H1 (cell line): ENCODE measurements around the gene PRR27. TPM values are rescaled to one million over a fixed set of nuclear protein-coding genes. Genes with fewer than 3 reads are reported as not detected.

ENCODE experiments used
- CTCF ChIA-PET: fragments of 300-600 bp; sonication (Branson Sonifier 250); formaldehyde crosslinking; loops from one replicate; lab custom pipeline; 2021; ENCODE audit not compliant: partially characterized antibody; lab: Charles Lee
- POLR2A ChIA-PET: fragments of 300-600 bp; sonication (Branson Sonifier 250); formaldehyde crosslinking; loops from one replicate; lab custom pipeline; 2021; ENCODE audit warnings: inconsistent platforms; ENCODE audit not compliant: partially characterized antibody; lab: Charles Lee
- DNase-seq, 2 experiments: peaks; one replicate each; pipeline versions ENCODE4 v3.0.0 to v3.0.0-alpha.2; 2010 to 2022; ENCODE audit warnings: low spot score in 2 of 2, low read depth in 1 of 2, mixed read lengths in 1 of 2
- FAIRE-seq: peaks from 2 replicates; lab custom pipeline; 2011; peaks lifted over from hg19 to GRCh38; lab: Jason Lieb, UNC
- H2AFZ ChIP-seq: 2 replicates; pipeline ENCODE4 v1.8.1; 2012; ENCODE audit warnings: low read length, inconsistent platforms
- H2AK5ac ChIP-seq: 2 replicates; pipeline ENCODE4 v1.6.1; 2013; ENCODE audit warnings: low read depth, low read length
- H2BK120ac ChIP-seq: replicated peaks from 2 replicates; pipeline ENCODE3; 2013; ENCODE audit warnings: low read depth, low read length, inconsistent platforms
- H2BK12ac ChIP-seq: 2 replicates; pipeline ENCODE4 v1.6.1; 2013; ENCODE audit warnings: low read depth, low read length
- H2BK15ac ChIP-seq: 2 replicates; pipeline ENCODE4 v1.6.1; 2013; ENCODE audit warnings: low read length
- H2BK20ac ChIP-seq: 2 replicates; pipeline ENCODE4 v1.6.1; 2013; ENCODE audit warnings: low read length
- H2BK5ac ChIP-seq: 2 replicates; pipeline ENCODE4 v1.6.1; 2013; ENCODE audit warnings: low read depth, low read length
- H3K14ac ChIP-seq: 2 replicates; pipeline ENCODE4 v1.6.1; 2013; ENCODE audit warnings: inconsistent platforms; ENCODE audit not compliant: insufficient read length
- H3K18ac ChIP-seq: 2 replicates; pipeline ENCODE4 v1.6.1; 2013; ENCODE audit warnings: low read length; ENCODE audit errors: extremely low read depth
- H3K23ac ChIP-seq: 2 replicates; pipeline ENCODE4 v1.6.1; 2013; ENCODE audit warnings: inconsistent platforms; ENCODE audit not compliant: insufficient read length
- H3K23me2 ChIP-seq: 2 replicates; pipeline ENCODE4 v1.6.1; 2013; ENCODE audit warnings: low read depth, low read length
- H3K27ac ChIP-seq: 2 replicates; pipeline ENCODE4 v1.6.1; 2011; ENCODE audit warnings: low read depth, low read length, inconsistent platforms
- H3K27me3 ChIP-seq, 4 experiments: replicated peaks in 1 of 4; 1 replicate in 1 of 4; 2 replicates in 3 of 4; pipeline versions ENCODE4 v1.6.1 to v1.8.1; 2011 to 2013; ENCODE audit warnings: low read length in 3 of 4, mild to moderate bottlenecking in 3 of 4, inconsistent platforms in 2 of 4, mixed read lengths in 2 of 4, moderate library complexity in 1 of 4; ENCODE audit not compliant: control insufficient read depth in 3 of 4, insufficient read depth in 3 of 4; ENCODE audit errors: extremely low read depth in 1 of 4
- H3K36me3 ChIP-seq, 4 experiments: 2 replicates each; pipeline versions ENCODE4 v1.6.1 to v1.8.1; 2011 to 2013; ENCODE audit warnings: mild to moderate bottlenecking in 4 of 4, low read length in 3 of 4, moderate library complexity in 2 of 4, control low read depth in 1 of 4, inconsistent platforms in 1 of 4; ENCODE audit not compliant: insufficient read depth in 4 of 4, control insufficient read depth in 2 of 4
- H3K4ac ChIP-seq: replicated peaks from 2 replicates; pipeline ENCODE3; 2013; ENCODE audit warnings: low read length, low read depth, mixed read lengths, inconsistent platforms; ENCODE audit not compliant: insufficient read length
- H3K4me1 ChIP-seq, 4 experiments: replicated peaks in 1 of 4; 1 replicate in 1 of 4; 2 replicates in 3 of 4; pipeline versions ENCODE4 v1.6.1 to v1.8.1; 2011 to 2013; ENCODE audit warnings: low read length in 3 of 4, inconsistent platforms in 2 of 4, mixed read lengths in 1 of 4; ENCODE audit not compliant: insufficient read depth in 4 of 4, control insufficient read depth in 3 of 4
- H3K4me2 ChIP-seq, 2 experiments: 2 replicates each; pipeline versions ENCODE4 v1.6.1 to v1.8.1; 2011 to 2013; ENCODE audit warnings: low read depth in 2 of 2, low read length in 2 of 2, control low read depth in 1 of 2, inconsistent platforms in 1 of 2, mild to moderate bottlenecking in 1 of 2; ENCODE audit not compliant: insufficient read depth in 1 of 2
- H3K4me3 ChIP-seq, 4 experiments: fragments of 200-600, 300-600 bp in 1 of 4; sonication (generic), shearing (Covaris generic), sonication (Bioruptor Twin) in 1 of 4; 2 replicates each; pipeline versions ENCODE4 v1.5.1 to v1.8.1; 2011 to 2016; ENCODE audit warnings: low read length in 4 of 4, low read depth in 3 of 4, control low read depth in 2 of 4, inconsistent platforms in 2 of 4, mild to moderate bottlenecking in 2 of 4, mixed read lengths in 1 of 4, moderate library complexity in 1 of 4; ENCODE audit not compliant: insufficient read depth in 2 of 4; ENCODE audit errors: extremely low read depth in 1 of 4
- H3K56ac ChIP-seq: replicated peaks from 2 replicates; pipeline ENCODE3; 2013; ENCODE audit warnings: low read depth, mild to moderate bottlenecking, mixed read lengths, low read length, inconsistent platforms; ENCODE audit not compliant: insufficient read length
- H3K79me1 ChIP-seq: 2 replicates; pipeline ENCODE4 v1.6.1; 2013; ENCODE audit warnings: low read depth, low read length, control low read depth
- H3K79me2 ChIP-seq, 2 experiments: 2 replicates each; pipeline versions ENCODE4 v1.6.1 to v1.8.1; 2012 to 2013; ENCODE audit warnings: low read length in 2 of 2, mild to moderate bottlenecking in 2 of 2, inconsistent platforms in 1 of 2; ENCODE audit not compliant: insufficient read depth in 2 of 2, control insufficient read depth in 1 of 2
- H3K9ac ChIP-seq, 4 experiments: replicated peaks in 1 of 4; 1 replicate in 1 of 4; 2 replicates in 3 of 4; pipeline versions ENCODE4 v1.6.1 to v1.8.1; 2011 to 2013; ENCODE audit warnings: low read depth in 3 of 4, low read length in 3 of 4, control low read depth in 2 of 4, mild to moderate bottlenecking in 2 of 4, moderate library complexity in 2 of 4, inconsistent platforms in 1 of 4; ENCODE audit errors: extremely low read depth in 1 of 4
- H3K9me3 ChIP-seq, 2 experiments: 2 replicates each; pipeline versions ENCODE4 v1.6.1 to v1.8.1; 2012 to 2013; ENCODE audit warnings: mild to moderate bottlenecking in 2 of 2, moderate library complexity in 2 of 2, control low read depth in 1 of 2, inconsistent platforms in 1 of 2, low read depth in 1 of 2, low read length in 1 of 2, mixed read lengths in 1 of 2; ENCODE audit not compliant: insufficient read depth in 2 of 2
- H4K20me1 ChIP-seq, 2 experiments: replicated peaks in 1 of 2; 2 replicates each; pipeline versions ENCODE3 to v1.8.1; 2011 to 2013; ENCODE audit warnings: inconsistent platforms in 2 of 2, low read length in 2 of 2, mild to moderate bottlenecking in 1 of 2; ENCODE audit not compliant: insufficient read depth in 2 of 2, control insufficient read depth in 1 of 2
- H4K5ac ChIP-seq: 2 replicates; pipeline ENCODE4 v1.6.1; 2013; ENCODE audit warnings: low read length, low read depth, mixed read lengths, inconsistent platforms; ENCODE audit not compliant: insufficient read length
- H4K8ac ChIP-seq: 2 replicates; pipeline ENCODE4 v1.8.0; 2013; ENCODE audit warnings: mild to moderate bottlenecking, moderate library complexity, low read length, inconsistent platforms; ENCODE audit not compliant: insufficient read depth; ENCODE audit errors: extremely low read depth
- H4K91ac ChIP-seq: replicated peaks from 2 replicates; pipeline ENCODE3; 2013; ENCODE audit warnings: low read length, mixed read lengths, inconsistent platforms; ENCODE audit not compliant: insufficient read length
- BRCA1 ChIP-seq: IDR thresholded peaks from 2 replicates; pipeline ENCODE4 v1.6.1; 2012; ENCODE audit warnings: low read depth, low read length, improper control_type of control experiment
- EP300 ChIP-seq, 2 experiments: IDR thresholded peaks; 1 replicate in 1 of 2; 2 replicates in 1 of 2; pipeline ENCODE4 v1.6.1; 2011 to 2012; ENCODE audit warnings: low read depth in 2 of 2, low read length in 2 of 2, mild to moderate bottlenecking in 2 of 2, borderline replicate concordance in 1 of 2, inconsistent platforms in 1 of 2, moderate library complexity in 1 of 2
- EZH2 ChIP-seq: fragments of 200-600 bp; sonication (generic); IDR thresholded peaks from 2 replicates; pipeline ENCODE4 v1.7.1; 2012; ENCODE audit warnings: low read depth, mild to moderate bottlenecking, moderate library complexity, low read length, inconsistent platforms; ENCODE audit not compliant: severe bottlenecking
- FOSL1 ChIP-seq: IDR thresholded peaks from 2 replicates; pipeline ENCODE4 v1.6.1; 2011; ENCODE audit warnings: mild to moderate bottlenecking, low read depth, low read length, moderate library complexity; ENCODE audit not compliant: insufficient read depth
- JUN ChIP-seq: IDR thresholded peaks from 2 replicates; pipeline ENCODE4 v1.6.1; 2011; ENCODE audit warnings: low read depth, mild to moderate bottlenecking, improper control_type of control experiment, low read length
- JUND ChIP-seq: IDR thresholded peaks from 2 replicates; pipeline ENCODE4 v1.6.1; 2011; ENCODE audit warnings: mild to moderate bottlenecking, improper control_type of control experiment, low read length
- NANOG ChIP-seq: IDR thresholded peaks from 2 replicates; pipeline ENCODE4 v1.6.1; 2011; ENCODE audit warnings: low read length, low read depth, mild to moderate bottlenecking, inconsistent platforms; ENCODE audit not compliant: insufficient read depth, poor library complexity, severe bottlenecking
- POLR2A ChIP-seq, 2 experiments: IDR thresholded peaks; 1 replicate in 1 of 2; 2 replicates in 1 of 2; pipeline ENCODE4 v1.6.1; 2011; ENCODE audit warnings: low read depth in 2 of 2, low read length in 2 of 2, mild to moderate bottlenecking in 2 of 2; ENCODE audit errors: control extremely low read depth in 1 of 2
- POU5F1 ChIP-seq: IDR thresholded peaks from 2 replicates; pipeline ENCODE4 v1.6.1; 2011; ENCODE audit warnings: low read depth, mild to moderate bottlenecking, low read length, moderate library complexity
- RFX5 ChIP-seq: IDR thresholded peaks from 2 replicates; pipeline ENCODE4 v1.6.1; 2011; ENCODE audit warnings: low read depth, low read length, improper control_type of control experiment, borderline replicate concordance
- SIN3A ChIP-seq, 2 experiments: IDR thresholded peaks in 1 of 2; conservative IDR thresholded peaks in 1 of 2; 2 replicates each; pipeline ENCODE4 v1.6.1; 2011 to 2012; ENCODE audit warnings: low read length in 2 of 2, improper control_type of control experiment in 1 of 2, low read depth in 1 of 2, mild to moderate bottlenecking in 1 of 2
- SIRT6 ChIP-seq: IDR thresholded peaks from one replicate; pipeline ENCODE4 v1.7.1; 2012; ENCODE audit warnings: low read length, inconsistent platforms
- SRF ChIP-seq: IDR thresholded peaks from 2 replicates; pipeline ENCODE4 v1.6.1; 2011; ENCODE audit warnings: mild to moderate bottlenecking, low read depth, low read length, moderate library complexity
- SUZ12 ChIP-seq: fragments of 200-600 bp; sonication (generic); IDR thresholded peaks from 2 replicates; pipeline ENCODE4 v1.6.1; 2012; ENCODE audit warnings: mild to moderate bottlenecking, inconsistent platforms, low read length, moderate library complexity, mixed read lengths
- TBP ChIP-seq: IDR thresholded peaks from 2 replicates; pipeline ENCODE4 v1.6.1; 2011; ENCODE audit warnings: low read depth, low read length, improper control_type of control experiment
- TCF12 ChIP-seq: IDR thresholded peaks from 2 replicates; pipeline ENCODE4 v1.6.1; 2011; ENCODE audit warnings: low read depth, mild to moderate bottlenecking, low read length
- ZNF274 ChIP-seq: IDR thresholded peaks from 2 replicates; pipeline ENCODE4 v1.7.0; 2012; ENCODE audit warnings: low read length, borderline replicate concordance; ENCODE audit errors: extremely low read depth
- polyA plus RNA-seq, 7 experiments: library from polyadenylated mRNA; depleted of rRNA in 3 of 7; stranded (reverse) in 5 of 7; unstranded in 2 of 7; fragments of >200 nt in 5 of 7; fragments of 200-250 nt in 2 of 7; gene quantifications; 1 replicate in 5 of 7; 2 replicates in 1 of 7; 4 replicates in 1 of 7; pipeline versions ENCODE4 v1.2.1 to v1.2.3, GENCODE V29; 2011 to 2013; ENCODE audit warnings: missing spikeins in 2 of 7, mixed read lengths in 2 of 7
- total RNA-seq: library from RNA; stranded (reverse); fragmentation: NEBNext Ultra II Directional; extraction: Animal tissue kit (Norgen Biotek cat#: 25700); gene quantifications from 2 replicates; pipeline ENCODE4 v1.2.1, GENCODE V29; 2021

The PRR27 gene
- total and polyA plus RNA-seq, 2 of the 8 experiments (the other 6 are each of a cell fraction or from before 2014, with no cell fraction given): not detected

- Histone ChIP-seq H4K20me1 (no peaks in the 10 kb centered on the region), H3K4me2 (no peak overlapping the region), H2BK12ac (no peak overlapping the region), H3K79me1 (no peaks in the 10 kb centered on the region), H3K56ac (no peak overlapping the region), H2BK20ac (no peak overlapping the region), H4K5ac (no peak overlapping the region), H3K23ac (no peak overlapping the region), H3K23me2 (no peaks in the 10 kb centered on the region), H2AK5ac (no peak overlapping the region), H3K9me3 (no peaks in the 10 kb centered on the region), H2BK15ac (no peak overlapping the region), H3K4me3 (no peak overlapping the region), H4K91ac (no peak overlapping the region), H3K27ac (no peak overlapping the region), H4K8ac (no peak overlapping the region), H3K27me3 (no peaks in the 10 kb centered on the region), H2BK5ac (no peak overlapping the region), H3K4ac (no peak overlapping the region), H3K36me3 (no peaks in the 10 kb centered on the region), H3K4me1 (no peaks in the 10 kb centered on the region), H3K79me2 (no peaks in the 10 kb centered on the region), H3K14ac (no peak overlapping the region), H2BK120ac (no peak overlapping the region), H3K9ac (no peak overlapping the region), H3K18ac (no peak overlapping the region), H2AFZ (no peak overlapping the region)
- DNase-seq (no peak), FAIRE-seq (no peak)
- ChIA-PET POLR2A (no interaction called here), CTCF (no interaction called here)
- no peak for TF ChIP-seq RFX5
- TF ChIP-seq TBP: no peak
- no peak for TF ChIP-seq FOSL1
- TF ChIP-seq ZNF274: no peak
- TF ChIP-seq NANOG: no peak
- no peak for TF ChIP-seq SIN3A (conservative IDR thresholded peaks at IDR 0.05 in 1 of 2, IDR thresholded peaks at IDR 0.05 in 1 of 2; ENCODE audit: low read depth in 1 of 2, low read length in 2 of 2)
- TF ChIP-seq JUND: no peak
- no peak for TF ChIP-seq EP300 (IDR thresholded peaks at IDR 0.05; ENCODE audit: borderline replicate concordance in 1 of 2, low read depth in 2 of 2, low read length in 2 of 2)
- TF ChIP-seq JUN: no peak
- TF ChIP-seq POU5F1: no peak
- TF ChIP-seq POLR2A (IDR thresholded peaks at IDR 0.05; ENCODE audit: control extremely low read depth in 1 of 2, low read depth in 2 of 2, low read length in 2 of 2): no peak
- no peak for TF ChIP-seq TCF12
- no peak for TF ChIP-seq SIRT6
- TF ChIP-seq BRCA1: no peak
- no peak for TF ChIP-seq EZH2
- no peak for TF ChIP-seq SRF
- TF ChIP-seq SUZ12: no peak
Measured at GRCh38 chr4:70110917-70111316, 43.1 kb upstream of the PRR27 start.
